Measurements from ENCODE around the gene PDZRN4. TPM values are rescaled to one million over a fixed set of nuclear protein-coding genes. Genes with fewer than 3 reads are reported as not detected.
A peak's percentile ranks its signal among the peaks of the same experiment; 100 is the strongest.

Gene PDZRN4
- total RNA-seq, 1 donor: not detected

DNA sequence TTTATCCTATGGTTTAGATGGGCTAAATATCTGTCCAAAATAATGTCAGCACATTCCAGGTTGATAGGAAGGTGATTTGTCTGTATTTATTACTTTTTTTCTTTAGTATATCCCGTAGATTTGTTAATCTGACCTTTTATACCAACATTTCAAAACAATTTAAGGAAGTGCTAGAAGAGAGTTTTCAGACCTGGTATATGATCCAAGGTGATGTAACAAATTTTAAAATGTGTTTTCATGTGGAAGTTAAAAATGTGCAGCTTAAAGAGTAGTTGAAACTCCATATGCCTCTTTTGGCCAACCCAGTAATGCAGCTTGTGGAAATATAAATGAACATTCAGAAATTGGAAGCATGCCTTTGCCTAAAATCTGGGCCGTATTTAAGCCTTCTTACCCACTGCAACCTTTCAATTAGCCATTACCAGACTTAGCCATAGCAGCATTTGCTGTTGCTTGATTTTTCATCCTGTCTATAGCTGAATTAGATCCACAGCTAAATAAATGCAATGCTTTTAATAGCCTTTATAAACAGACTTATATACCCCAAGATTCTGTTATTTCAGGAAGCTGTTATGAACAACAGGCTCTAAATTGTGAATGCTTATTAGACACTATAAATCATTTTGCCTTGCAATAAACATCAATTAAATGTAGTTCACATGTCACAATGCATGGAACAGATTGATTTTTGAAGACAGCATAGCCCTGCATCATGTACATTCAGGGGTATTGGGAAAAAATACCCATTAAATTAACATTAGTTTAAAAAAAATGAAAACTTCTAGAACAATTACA is 271.2 kb downstream of the PDZRN4 start:
- H3K4me3 ChIP-seq (ENCODE audit: low read depth, low read length): no peak overlapping the region
- DNase-seq (ENCODE audit: low read depth): no peak
- TF ChIP-seq, protein P1, sequence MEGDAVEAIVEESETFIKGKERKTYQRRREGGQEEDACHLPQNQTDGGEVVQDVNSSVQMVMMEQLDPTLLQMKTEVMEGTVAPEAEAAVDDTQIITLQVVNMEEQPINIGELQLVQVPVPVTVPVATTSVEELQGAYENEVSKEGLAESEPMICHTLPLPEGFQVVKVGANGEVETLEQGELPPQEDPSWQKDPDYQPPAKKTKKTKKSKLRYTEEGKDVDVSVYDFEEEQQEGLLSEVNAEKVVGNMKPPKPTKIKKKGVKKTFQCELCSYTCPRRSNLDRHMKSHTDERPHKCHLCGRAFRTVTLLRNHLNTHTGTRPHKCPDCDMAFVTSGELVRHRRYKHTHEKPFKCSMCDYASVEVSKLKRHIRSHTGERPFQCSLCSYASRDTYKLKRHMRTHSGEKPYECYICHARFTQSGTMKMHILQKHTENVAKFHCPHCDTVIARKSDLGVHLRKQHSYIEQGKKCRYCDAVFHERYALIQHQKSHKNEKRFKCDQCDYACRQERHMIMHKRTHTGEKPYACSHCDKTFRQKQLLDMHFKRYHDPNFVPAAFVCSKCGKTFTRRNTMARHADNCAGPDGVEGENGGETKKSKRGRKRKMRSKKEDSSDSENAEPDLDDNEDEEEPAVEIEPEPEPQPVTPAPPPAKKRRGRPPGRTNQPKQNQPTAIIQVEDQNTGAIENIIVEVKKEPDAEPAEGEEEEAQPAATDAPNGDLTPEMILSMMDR (IDR thresholded peaks at IDR 0.05; ENCODE audit: insufficient read depth, low read depth, low read length): no peak

DNA sequence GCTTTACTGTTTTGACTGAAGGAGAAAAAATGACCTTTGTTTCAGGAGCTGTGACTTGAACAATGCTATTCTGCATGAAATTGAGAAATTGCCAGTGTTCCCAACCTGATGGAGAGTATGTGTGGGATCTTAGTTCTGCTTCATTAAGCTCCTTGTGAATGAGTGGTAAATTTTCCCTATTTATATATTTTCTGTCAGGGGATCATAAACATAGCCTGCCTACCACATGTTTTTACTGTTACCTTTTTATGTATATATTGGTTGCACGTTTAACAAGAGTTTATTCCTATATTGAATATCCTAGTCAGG is 271.7 kb downstream of the PDZRN4 start:
- no peak for DNase-seq (ENCODE audit: low read depth)
- no peak overlapping the region for H3K4me3 ChIP-seq (ENCODE audit: low read depth, low read length)
- TF ChIP-seq, protein P1 (IDR thresholded peaks at IDR 0.05; ENCODE audit: insufficient read depth, low read depth, low read length): no peak

DNA sequence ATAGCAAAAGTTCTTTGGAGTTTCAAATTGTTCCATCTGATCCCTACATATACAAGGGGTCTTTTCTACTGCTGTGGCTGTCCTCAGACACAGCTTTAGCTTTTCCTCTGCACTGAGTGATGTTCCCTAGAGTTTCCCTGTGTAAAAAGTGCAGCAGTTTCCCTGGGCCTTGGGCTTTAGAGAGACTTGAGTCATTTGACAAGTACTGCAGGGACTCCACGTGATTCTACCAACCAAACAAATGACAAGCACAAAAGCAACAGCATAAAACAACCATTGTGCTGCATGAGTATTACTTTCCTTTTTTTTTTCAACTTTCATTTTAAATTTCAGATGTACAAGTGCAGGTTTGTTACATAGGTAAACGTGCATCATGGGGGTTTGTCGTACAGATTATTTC is 272.8 kb downstream of the PDZRN4 start:
- TF ChIP-seq, protein P1 (IDR thresholded peaks at IDR 0.05; ENCODE audit: insufficient read depth, low read depth, low read length): no peak
- no peak for DNase-seq (ENCODE audit: low read depth)

DNA sequence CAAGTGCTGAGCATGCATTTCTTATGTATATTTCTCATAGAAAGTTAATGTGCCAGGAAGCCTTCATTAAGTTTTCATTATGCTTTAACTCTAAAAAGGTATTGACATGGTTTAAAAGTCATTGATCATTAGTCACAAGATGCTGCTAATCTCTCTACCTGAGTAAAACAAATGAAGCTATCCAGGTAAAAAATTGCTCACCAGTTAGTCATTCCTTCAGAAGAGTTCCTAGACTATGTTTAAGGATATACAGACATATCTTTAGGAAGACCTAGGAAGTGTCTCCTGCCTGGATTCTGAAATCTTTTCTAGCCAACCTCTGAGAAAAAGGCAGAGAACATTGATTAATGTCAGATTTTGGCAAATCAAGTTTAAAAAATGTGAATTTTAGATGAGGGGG is 274.2 kb downstream of the PDZRN4 start:
- DNase-seq (ENCODE audit: low read depth): no peak
- no peak overlapping the region for H3K4me3 ChIP-seq (ENCODE audit: low read depth, low read length)
- TF ChIP-seq, protein P1 (IDR thresholded peaks at IDR 0.05; ENCODE audit: insufficient read depth, low read depth, low read length): no peak

More for the DNA sequence above, 272.8 kb downstream of the PDZRN4 start:
- H3K4me3 ChIP-seq (ENCODE audit: low read depth, low read length): no peak overlapping the region

DNA sequence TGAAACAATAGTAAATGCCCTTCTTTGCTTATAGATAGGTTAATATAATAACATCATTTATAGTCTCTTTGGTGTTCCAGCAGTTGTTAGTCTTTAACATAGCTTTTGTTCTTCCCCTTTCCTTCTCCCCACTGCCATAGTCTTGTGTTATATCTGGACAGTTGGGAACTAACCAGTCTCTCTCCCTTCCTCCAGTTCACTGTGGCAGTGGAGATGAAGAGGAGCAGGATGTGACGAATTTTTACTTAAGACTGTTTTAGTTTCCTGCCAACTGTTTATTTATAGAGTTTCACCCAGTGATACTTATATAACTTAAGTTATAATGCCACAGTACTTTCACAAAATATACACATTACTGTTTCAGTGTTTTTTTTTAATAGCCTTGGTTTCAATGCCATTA is 277.4 kb downstream of the PDZRN4 start:
- TF ChIP-seq, protein P1 (IDR thresholded peaks at IDR 0.05; ENCODE audit: insufficient read depth, low read depth, low read length): no peak
- peak; percentile 2 for DNase-seq (ENCODE audit: low read depth)
- H3K4me3 ChIP-seq (ENCODE audit: low read depth, low read length): no peak overlapping the region

DNA sequence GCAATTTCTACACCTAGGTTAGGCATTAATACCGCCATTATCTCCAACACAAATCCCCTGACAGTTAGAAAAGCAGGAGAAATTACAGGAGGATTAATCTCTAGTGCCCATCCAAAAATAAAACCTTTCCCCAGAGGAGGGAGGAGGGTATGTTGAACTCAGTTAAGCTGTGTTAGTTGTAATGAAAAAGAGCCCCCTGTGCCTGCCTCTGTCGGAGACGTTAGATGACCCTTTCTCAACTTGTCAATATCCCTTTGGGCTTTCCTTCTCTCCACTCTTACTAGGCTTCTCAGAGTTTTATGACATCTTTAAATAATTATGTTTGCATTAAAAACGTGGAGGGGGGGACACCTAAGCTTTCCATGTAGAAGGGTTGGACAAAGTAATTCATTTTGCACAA is 278.2 kb downstream of the PDZRN4 start:
- no peak for DNase-seq (ENCODE audit: low read depth)
- H3K4me3 ChIP-seq (ENCODE audit: low read depth, low read length): no peak overlapping the region

More for the DNA sequence above, 278.2 kb downstream of the PDZRN4 start:
- TF ChIP-seq, protein P1 (IDR thresholded peaks at IDR 0.05; ENCODE audit: insufficient read depth, low read depth, low read length): no peak

All from fibroblast of villous mesenchyme (primary cell).